ENCODE results near the gene APOA1.

- no peak for TF ChIP-seq CTCF (IDR thresholded peaks at IDR 0.05)
- TF ChIP-seq EP300 (IDR thresholded peaks at IDR 0.05) = no peak
- no peak for TF ChIP-seq POLR2AphosphoS5 (IDR thresholded peaks at IDR 0.05)
- TF ChIP-seq POLR2A (IDR thresholded peaks at IDR 0.05; ENCODE audit: low read depth) = no peak
Observed at GRCh38 chr11:116821050-116821918, 16.1 kb downstream of the APOA1 start.

All from esophagus muscularis mucosa (tissue), 4 donors.